Activated T-helper 17 cell treated with anti-CD3 and anti-CD28 coated beads, Interleukin-2, amount 50 U/mL, for 72 hours (primary cell): ENCODE results near the gene TELO2. TPM values are rescaled to one million over a fixed set of nuclear protein-coding genes. Genes with fewer than 3 reads are reported as not detected.

Experiments
- ATAC-seq: fragments of 150-1000 bp; cut with Tn5 transposase; replicated peaks from 2 replicates; pipeline ENCODE4 v1.10.0; 2021; ENCODE audit warnings: mild to moderate bottlenecking, moderate library complexity
- H3K27ac Mint-ChIP-seq: one replicate; pipeline ENCODE4 v1.8.0; 2022; ENCODE audit warnings: mixed read lengths
- H3K27me3 Mint-ChIP-seq: one replicate; pipeline ENCODE4 v1.8.0; 2022; ENCODE audit warnings: mixed read lengths
- H3K36me3 Mint-ChIP-seq: one replicate; pipeline ENCODE4 v1.8.0; 2022; ENCODE audit warnings: low read depth, mild to moderate bottlenecking, mixed read lengths
- H3K4me1 Mint-ChIP-seq: one replicate; pipeline ENCODE4 v1.8.0; 2022; ENCODE audit warnings: mixed read lengths
- H3K4me3 Mint-ChIP-seq: one replicate; pipeline ENCODE4 v1.8.0; 2022; ENCODE audit warnings: mild to moderate bottlenecking, mixed read lengths
- H3K9me3 Mint-ChIP-seq: one replicate; pipeline ENCODE4 v1.8.0; 2022; ENCODE audit warnings: mixed read lengths
- total RNA-seq, 2 donors: library from RNA; stranded (reverse); gene quantifications; one replicate each; pipeline ENCODE4 v1.2.3, GENCODE V29; 2022

TELO2 gene
- total RNA-seq, 2 donors from 2014 or later, result 49.2 to 67.9 TPM

- Mint-ChIP-seq H3K9me3 (no peaks in the 10 kb centered on the region), H3K36me3 (peaks cover 13% of the 10 kb centered on the region), H3K27me3 (no peaks in the 10 kb centered on the region), H3K27ac (no peak overlapping the region), H3K4me1 (no peaks in the 10 kb centered on the region), H3K4me3 (no peak overlapping the region)
- ATAC-seq, result no peak
Observed at GRCh38 chr16:1452530-1452929, 40.6 kb upstream of the TELO2 start.

- no peaks in the 10 kb centered on the region for H3K4me1 Mint-ChIP-seq
- no peak for ATAC-seq
- no peak overlapping the region for H3K4me3 Mint-ChIP-seq
- H3K27ac Mint-ChIP-seq, result no peak overlapping the region
- H3K36me3 Mint-ChIP-seq, result peaks cover 13% of the 10 kb centered on the region
- no peaks in the 10 kb centered on the region for H3K9me3 Mint-ChIP-seq
- H3K27me3 Mint-ChIP-seq, result no peaks in the 10 kb centered on the region
Observed at GRCh38 chr16:1453316-1453715, 39.8 kb upstream of the TELO2 start.

GRCh38 chr16:1454561-1454960 lies 38.6 kb upstream of the TELO2 start:
- Mint-ChIP-seq H3K27ac (no peak overlapping the region), H3K4me1 (peaks cover 4% of the 10 kb centered on the region), H3K36me3 (peaks cover 13% of the 10 kb centered on the region), H3K4me3 (no peak overlapping the region), H3K9me3 (no peaks in the 10 kb centered on the region), H3K27me3 (no peaks in the 10 kb centered on the region)
- no peak for ATAC-seq

- Mint-ChIP-seq H3K9me3 (no peaks in the 10 kb centered on the region), H3K4me3 (no peak overlapping the region), H3K4me1 (peaks cover 4% of the 10 kb centered on the region), H3K27ac (no peak overlapping the region), H3K36me3 (peaks cover 13% of the 10 kb centered on the region), H3K27me3 (no peaks in the 10 kb centered on the region)
- ATAC-seq, result no peak
Observed at GRCh38 chr16:1455190-1456171, 37.7 kb upstream of the TELO2 start.

- Mint-ChIP-seq H3K36me3 (peaks cover 13% of the 10 kb centered on the region), H3K4me1 (peaks cover 4% of the 10 kb centered on the region)
- no peak for ATAC-seq
Observed at GRCh38 chr16:1456951-1457350, 36.2 kb upstream of the TELO2 start.

GRCh38 chr16:1457489-1458245 lies 35.5 kb upstream of the TELO2 start:
- Mint-ChIP-seq H3K27me3 (no peaks in the 10 kb centered on the region), H3K4me3 (no peak overlapping the region), H3K36me3 (peaks cover 13% of the 10 kb centered on the region), H3K27ac (peak overlapping the region; percentile 36), H3K9me3 (no peaks in the 10 kb centered on the region), H3K4me1 (peaks cover 4% of the 10 kb centered on the region)
- peak; percentile 9 for ATAC-seq

More at GRCh38 chr16:1456951-1457350, 36.2 kb upstream of the TELO2 start:
- Mint-ChIP-seq H3K27ac (no peak overlapping the region), H3K9me3 (no peaks in the 10 kb centered on the region), H3K4me3 (no peak overlapping the region), H3K27me3 (no peaks in the 10 kb centered on the region)

GRCh38 chr16:1458336-1458976 lies 34.7 kb upstream of the TELO2 start:
- Mint-ChIP-seq H3K36me3 (peaks cover 6% of the 10 kb centered on the region), H3K4me3 (no peak overlapping the region), H3K27ac (peak overlapping the region; percentile 36), H3K4me1 (peaks cover 4% of the 10 kb centered on the region), H3K27me3 (no peaks in the 10 kb centered on the region), H3K9me3 (no peaks in the 10 kb centered on the region)
- peak; percentile 90 for ATAC-seq

- Mint-ChIP-seq H3K9me3 (no peaks in the 10 kb centered on the region), H3K36me3 (peaks cover 6% of the 10 kb centered on the region), H3K27me3 (no peaks in the 10 kb centered on the region), H3K27ac (peak overlapping the region; percentile 36), H3K4me1 (peaks cover 4% of the 10 kb centered on the region), H3K4me3 (no peak overlapping the region)
- ATAC-seq, result no peak
Observed at GRCh38 chr16:1458977-1459341, 34.2 kb upstream of the TELO2 start.

GRCh38 chr16:1459967-1460366 lies 33.2 kb upstream of the TELO2 start:
- H3K27ac Mint-ChIP-seq, result no peak overlapping the region
- no peaks in the 10 kb centered on the region for H3K9me3 Mint-ChIP-seq
- no peak overlapping the region for H3K4me3 Mint-ChIP-seq
- H3K36me3 Mint-ChIP-seq, result peaks cover 10% of the 10 kb centered on the region
- H3K27me3 Mint-ChIP-seq, result no peaks in the 10 kb centered on the region
- no peak for ATAC-seq
- peaks cover 4% of the 10 kb centered on the region for H3K4me1 Mint-ChIP-seq

GRCh38 chr16:1460602-1461138 lies 32.5 kb upstream of the TELO2 start:
- no peak overlapping the region for H3K27ac Mint-ChIP-seq
- ATAC-seq, result no peak
- no peaks in the 10 kb centered on the region for H3K27me3 Mint-ChIP-seq
- H3K36me3 Mint-ChIP-seq, result peaks cover 10% of the 10 kb centered on the region
- H3K9me3 Mint-ChIP-seq, result no peaks in the 10 kb centered on the region
- peaks cover 4% of the 10 kb centered on the region for H3K4me1 Mint-ChIP-seq
- no peak overlapping the region for H3K4me3 Mint-ChIP-seq

- peaks cover 4% of the 10 kb centered on the region for H3K4me1 Mint-ChIP-seq
- no peak overlapping the region for H3K4me3 Mint-ChIP-seq
- H3K27ac Mint-ChIP-seq, result no peak overlapping the region
- H3K36me3 Mint-ChIP-seq, result peaks cover 10% of the 10 kb centered on the region
- no peak for ATAC-seq
- no peaks in the 10 kb centered on the region for H3K9me3 Mint-ChIP-seq
- H3K27me3 Mint-ChIP-seq, result no peaks in the 10 kb centered on the region
Observed at GRCh38 chr16:1461146-1461545, 32.0 kb upstream of the TELO2 start.

- H3K36me3 Mint-ChIP-seq, result peaks cover 10% of the 10 kb centered on the region
- H3K4me1 Mint-ChIP-seq, result no peaks in the 10 kb centered on the region
- ATAC-seq, result no peak
- H3K9me3 Mint-ChIP-seq, result no peaks in the 10 kb centered on the region
- no peak overlapping the region for H3K4me3 Mint-ChIP-seq
- H3K27ac Mint-ChIP-seq, result no peak overlapping the region
- no peaks in the 10 kb centered on the region for H3K27me3 Mint-ChIP-seq
Observed at GRCh38 chr16:1464196-1464893, 28.8 kb upstream of the TELO2 start.

- peaks cover 10% of the 10 kb centered on the region for H3K36me3 Mint-ChIP-seq
- no peaks in the 10 kb centered on the region for H3K27me3 Mint-ChIP-seq
- no peak for ATAC-seq
- H3K27ac Mint-ChIP-seq, result no peak overlapping the region
- no peaks in the 10 kb centered on the region for H3K9me3 Mint-ChIP-seq
- no peaks in the 10 kb centered on the region for H3K4me1 Mint-ChIP-seq
- H3K4me3 Mint-ChIP-seq, result no peak overlapping the region
Observed at GRCh38 chr16:1464894-1465566, 28.1 kb upstream of the TELO2 start.
